A549 (cell line): Measurements from ENCODE around the gene NR4A2. TPM values are rescaled to one million over a fixed set of nuclear protein-coding genes. Genes with fewer than 3 reads are reported as not detected.

Experiments
- ATAC-seq, 2 experiments: fragments of 200-7000 bp in 1 of 2; fragments of >200 bp in 1 of 2; cut with Nextera tagmentation in 1 of 2; cut with Tn5 transposase in 1 of 2; 3 replicates each; pipeline versions ENCODE4 v1.8.0 to v1.9.1; 2018 to 2020; ENCODE audit warnings: mild to moderate bottlenecking in 1 of 2, moderate library complexity in 1 of 2
- CTCF ChIA-PET: fragments of 300-600 bp; sonication (Branson Sonifier 250); formaldehyde crosslinking; extraction: SDS; loops from one replicate; lab custom pipeline; 2021; ENCODE audit warnings: antibody characterized with exemption, inconsistent platforms; lab: Yijun Ruan, JAX
- POLR2A ChIA-PET: fragments of 350-600 bp; formaldehyde crosslinking; extraction: SDS; loops from one replicate; lab custom pipeline; 2021; ENCODE audit warnings: antibody characterized with exemption, inconsistent platforms; lab: Yijun Ruan, JAX
- DNase-seq, 2 experiments: peaks; one replicate each; pipeline versions ENCODE4 v3.0.0 to v3.0.0-alpha.2; 2011 to 2016; ENCODE audit warnings: low read depth in 1 of 2, low spot score in 1 of 2
- FAIRE-seq: peaks from 2 replicates; lab custom pipeline; 2011; peaks lifted over from hg19 to GRCh38; lab: Jason Lieb, UNC
- H3K27ac ChIP-seq, 2 experiments: fragments of >200 bp; sonication (Bioruptor Twin); formaldehyde crosslinking; 3 replicates each; pipeline ENCODE4 v1.5.1; 2016 to 2017
- H3K4me1 ChIP-seq: fragments of >200 bp; sonication (Bioruptor Twin); formaldehyde crosslinking; 3 replicates; pipeline ENCODE4 v1.6.1; 2016
- H3K4me2 ChIP-seq: fragments of >200 bp; sonication (Bioruptor Twin); formaldehyde crosslinking; 3 replicates; pipeline ENCODE4 v1.6.1; 2016
- H3K4me3 ChIP-seq: fragments of >200 bp; sonication (Bioruptor Twin); formaldehyde crosslinking; 3 replicates; pipeline ENCODE4 v1.5.1; 2016
- H3K9me3 ChIP-seq: fragments of >200 bp; sonication (Bioruptor Twin); formaldehyde crosslinking; 3 replicates; pipeline ENCODE4 v1.6.1; 2016
- CBX2 ChIP-seq: fragments of 200-600 bp; sonication (generic); IDR thresholded peaks from 2 replicates; pipeline ENCODE4 v1.6.1; 2016; ENCODE audit warnings: low read depth, mild to moderate bottlenecking, borderline replicate concordance
- CBX8 ChIP-seq: fragments of 200-600 bp; sonication (generic); IDR thresholded peaks from 2 replicates; pipeline ENCODE4 v1.6.1; 2016
- E2F6 ChIP-seq: IDR thresholded peaks from 2 replicates; pipeline ENCODE4 v1.6.1; 2012; ENCODE audit warnings: low read depth, borderline replicate concordance
- EHMT2 ChIP-seq: fragments of 200-600 bp; sonication (generic); IDR thresholded peaks from 2 replicates; pipeline ENCODE4 v1.6.1; 2016; ENCODE audit warnings: antibody characterized with exemption, low read depth, mild to moderate bottlenecking, moderate library complexity
- EP300 ChIP-seq, 2 experiments: fragments of >200 bp; sonication (Bioruptor Twin); formaldehyde crosslinking; IDR thresholded peaks; 2 replicates in 1 of 2; 3 replicates in 1 of 2; pipeline ENCODE4 v1.6.1; 2016 to 2017
- FOSL2 ChIP-seq, 2 experiments: fragments of 450-650 bp in 1 of 2; fragments of >200 bp in 1 of 2; sonication (Bioruptor Twin) in 1 of 2; formaldehyde crosslinking; IDR thresholded peaks; 2 replicates each; pipeline versions ENCODE4 v1.5.0 to v1.6.1; 2016 to 2020; ENCODE audit warnings: mild to moderate bottlenecking in 1 of 2, moderate library complexity in 1 of 2
- FOXS1 ChIP-seq: fragments of 250-450 bp; sonication (Bioruptor Pico); IDR thresholded peaks from 2 replicates; pipeline ENCODE4 v1.5.0; 2020; ENCODE audit warnings: mild to moderate bottlenecking, moderate library complexity
- GATA3 ChIP-seq: IDR thresholded peaks from 2 replicates; pipeline ENCODE4 v1.6.1; 2012; ENCODE audit warnings: borderline replicate concordance
- HEYL ChIP-seq: fragments of 250-450 bp; sonication (Bioruptor Pico); IDR thresholded peaks from 2 replicates; pipeline ENCODE4 v1.8.0; 2021; ENCODE audit warnings: mild to moderate bottlenecking, moderate library complexity
- HOXA7 ChIP-seq: fragments of 250-450 bp; sonication (Bioruptor Pico); IDR thresholded peaks from 2 replicates; pipeline ENCODE4 v1.5.0; 2020; ENCODE audit warnings: mild to moderate bottlenecking, moderate library complexity
- HOXB13 ChIP-seq: fragments of 250-450 bp; sonication (Bioruptor Pico); IDR thresholded peaks from 2 replicates; pipeline ENCODE4 v1.5.0; 2020; ENCODE audit warnings: low read depth, mild to moderate bottlenecking, moderate library complexity
- HOXB5 ChIP-seq: fragments of 250-450 bp; sonication (Bioruptor Pico); IDR thresholded peaks from 2 replicates; pipeline ENCODE4 v1.5.0; 2020; ENCODE audit warnings: mild to moderate bottlenecking, moderate library complexity
- KDM1A ChIP-seq: fragments of 200-600 bp; sonication (generic); IDR thresholded peaks from 2 replicates; pipeline ENCODE4 v1.6.1; 2016; ENCODE audit warnings: low read depth, mild to moderate bottlenecking
- MAFK ChIP-seq: fragments of 450-650 bp; IDR thresholded peaks from 2 replicates; pipeline ENCODE4 v1.6.1; 2014; ENCODE audit not compliant: partially characterized antibody
- MAX ChIP-seq: IDR thresholded peaks from 2 replicates; pipeline ENCODE4 v1.6.1; 2012
- POLR2AphosphoS2 ChIP-seq: conservative IDR thresholded peaks from 2 replicates; pipeline ENCODE4 v1.6.1; 2012; ENCODE audit warnings: low read length, improper control_type of control experiment, inconsistent platforms
- RARB ChIP-seq: fragments of 250-450 bp; sonication (Bioruptor Pico); IDR thresholded peaks from 2 replicates; pipeline ENCODE4 v1.8.0; 2021; ENCODE audit warnings: mild to moderate bottlenecking, moderate library complexity
- REST ChIP-seq: fragments of 200-600 bp; sonication (generic); IDR thresholded peaks from 2 replicates; pipeline ENCODE4 v1.6.1; 2016; ENCODE audit warnings: antibody characterized with exemption, mild to moderate bottlenecking, moderate library complexity
- RNF2 ChIP-seq: fragments of 200-600 bp; sonication (generic); IDR thresholded peaks from 2 replicates; pipeline ENCODE4 v1.6.1; 2016; ENCODE audit warnings: low read depth, mild to moderate bottlenecking, antibody characterized with exemption, moderate library complexity, borderline replicate concordance
- ZFP36 ChIP-seq: fragments of 450-650 bp; IDR thresholded peaks from 2 replicates; pipeline ENCODE4 v1.6.1; 2014; ENCODE audit warnings: borderline replicate concordance; ENCODE audit not compliant: partially characterized antibody
- ZSCAN20 ChIP-seq: fragments of 250-450 bp; sonication (Bioruptor Pico); IDR thresholded peaks from 2 replicates; pipeline ENCODE4 v1.8.0; 2022; ENCODE audit warnings: mild to moderate bottlenecking, moderate library complexity
- WGBS: methylation state at CpG from one replicate; pipeline ENCODE4 v1.1.6; 2017; ENCODE audit errors: missing lambda C conversion rate; 5-methylcytosine and 5-hydroxymethylcytosine counted together
- polyA plus RNA-seq, 4 experiments: library from polyadenylated mRNA; depleted of rRNA in 3 of 4; stranded (reverse); fragments of >200 nt; fragmentation: RNase III in 1 of 4; extraction: RNeasy Plus Mini Kit Qiagen cat#74134 plus additional on column Dnase treatment in 1 of 4; gene quantifications; 2 replicates in 3 of 4; 3 replicates in 1 of 4; pipeline ENCODE4 v1.2.3, GENCODE V29; 2011 to 2017
- TF ChIP-seq, protein P1 (sequence below): fragments of 150-350 bp; IDR thresholded peaks from 2 replicates; pipeline ENCODE4 v1.6.1; 2014; ENCODE audit warnings: low read depth, mild to moderate bottlenecking, low read length

The NR4A2 gene
- polyA plus RNA-seq, 2 of the 4 experiments (the other 2 are of a cell fraction): 2.3 to 9.7 TPM

DNA sequence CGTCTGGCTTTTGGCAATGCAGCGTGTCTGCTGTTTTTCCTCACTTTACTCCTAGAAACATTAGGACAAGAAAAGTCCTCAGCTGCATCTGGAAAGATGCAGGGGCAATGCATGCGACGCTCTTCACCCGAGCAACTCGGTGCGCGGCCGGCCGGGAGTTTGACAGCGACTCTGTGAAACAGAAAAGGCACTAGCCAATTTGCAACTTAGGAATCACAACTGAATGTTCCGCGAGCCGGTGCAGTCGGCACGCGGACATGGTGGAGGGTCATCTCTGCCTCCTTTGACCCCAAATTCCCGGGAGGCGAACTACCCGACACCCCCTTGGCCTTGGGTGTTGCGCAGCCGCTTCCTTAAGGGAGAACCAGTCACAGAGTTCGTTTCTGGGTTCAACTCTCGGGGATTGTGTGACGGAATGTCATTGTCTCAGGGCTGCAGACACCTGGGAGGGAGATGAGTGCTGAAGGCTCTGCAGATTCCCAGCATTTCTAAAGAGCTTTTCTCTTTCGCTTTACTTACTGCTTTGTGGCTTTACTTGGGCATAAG is 9.8 kb downstream of the NR4A2 start:
- CTCF ChIA-PET: interaction anchor here (1.4 kb wide), 1 partner anchor 12 kb away, joined by 4 read pairs; no protein-coding TSS in a partner anchor
- FAIRE-seq (no peak), ATAC-seq (peak in 1 of 2 experiments; percentile 1; a peak in 1 of 6 replicates), DNase-seq (no peak)
- POLR2A ChIA-PET: no interaction called here
- Histone ChIP-seq H3K27ac (no peak overlapping the region), H3K4me3 (no peak overlapping the region), H3K9me3 (no peaks in the 10 kb centered on the region), H3K4me1 (peaks cover 10% of the 10 kb centered on the region; the same call in 2 of the 3 replicates), H3K4me2 (no peak overlapping the region)
- WGBS: 89% methylated on average over 26 of the region's 26 CpGs
- TF ChIP-seq POLR2AphosphoS2 (0 out of 2 replicates have a peak, but pooled peaks have one; percentile 11), GATA3 (no peak), HOXB13 (no peak), HEYL (CRISPR knock-in tag) (no peak)
- TF ChIP-seq, protein P1, sequence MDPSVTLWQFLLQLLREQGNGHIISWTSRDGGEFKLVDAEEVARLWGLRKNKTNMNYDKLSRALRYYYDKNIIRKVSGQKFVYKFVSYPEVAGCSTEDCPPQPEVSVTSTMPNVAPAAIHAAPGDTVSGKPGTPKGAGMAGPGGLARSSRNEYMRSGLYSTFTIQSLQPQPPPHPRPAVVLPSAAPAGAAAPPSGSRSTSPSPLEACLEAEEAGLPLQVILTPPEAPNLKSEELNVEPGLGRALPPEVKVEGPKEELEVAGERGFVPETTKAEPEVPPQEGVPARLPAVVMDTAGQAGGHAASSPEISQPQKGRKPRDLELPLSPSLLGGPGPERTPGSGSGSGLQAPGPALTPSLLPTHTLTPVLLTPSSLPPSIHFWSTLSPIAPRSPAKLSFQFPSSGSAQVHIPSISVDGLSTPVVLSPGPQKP: no peak
- TF ChIP-seq, all 56 proteins: peak for 1

- Histone ChIP-seq H3K4me1 (peaks cover 10% of the 10 kb centered on the region; the same call in 2 of the 3 replicates), H3K27ac (no peak overlapping the region), H3K4me3 (no peak overlapping the region), H3K4me2 (peak overlapping the region; percentile 73; the same call in 2 of the 3 replicates), H3K9me3 (no peaks in the 10 kb centered on the region)
- TF ChIP-seq HOXA7 (CRISPR knock-in tag): 0 out of 2 replicates have a peak, but pooled peaks have one; percentile 39
- no peak for TF ChIP-seq RNF2
- 86% methylated on average over 21 of the region's 21 CpGs for WGBS
- no peak for DNase-seq
- no peak for FAIRE-seq
- peak in 1 of 2 experiments; percentile 7; a peak in 2 of 6 replicates for ATAC-seq
- CTCF ChIA-PET: no interaction called here
- POLR2A ChIA-PET: no interaction called here
These were observed 10.4 kb downstream of the NR4A2 start for GRCh38 chr2:156322051-156322685.

DNA sequence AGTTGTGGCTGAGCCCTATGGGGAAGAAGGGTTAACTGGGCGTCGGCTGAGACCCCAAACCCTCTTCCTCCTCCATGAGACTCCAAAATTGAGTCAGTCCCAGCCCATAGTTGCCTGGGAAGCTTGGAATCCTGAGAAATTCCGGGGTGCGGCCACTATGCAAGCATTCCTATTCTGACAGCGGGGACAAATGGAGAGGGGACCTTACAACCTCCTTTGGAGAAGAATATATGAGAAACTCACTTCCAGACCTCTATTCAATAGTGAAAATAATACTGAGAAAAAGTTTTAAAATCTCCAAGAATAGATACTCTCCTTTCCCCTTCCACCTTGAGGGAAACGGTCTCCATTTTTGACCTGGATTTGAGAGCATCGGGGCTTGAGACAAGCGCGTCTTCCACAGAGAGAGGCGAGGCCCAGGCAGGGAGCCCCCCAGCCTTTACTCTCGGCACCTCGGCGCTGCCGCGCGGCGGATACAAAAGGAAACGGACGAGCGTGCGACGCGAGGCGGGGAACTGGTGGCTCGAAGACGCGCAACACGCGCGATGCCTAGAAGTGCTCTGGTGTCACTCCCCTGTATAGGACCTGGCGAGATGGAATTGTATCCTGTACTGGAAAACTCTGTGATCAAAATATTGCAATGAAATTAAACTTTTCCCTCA is 11.1 kb downstream of the NR4A2 start:
- Histone ChIP-seq H3K4me2 (peak overlapping the region; percentile 73), H3K4me3 (peak overlapping the region; percentile 39), H3K4me1 (peaks cover 10% of the 10 kb centered on the region; the same call in 2 of the 3 replicates)
- ChIA-PET POLR2A (interaction anchor here (0.6 kb wide), 1 partner anchor 87 kb away, joined by 9 read pairs; no protein-coding TSS in a partner anchor), CTCF (interaction anchor here (1.8 kb wide), 1 partner anchor 268 kb away, joined by 5 read pairs; no protein-coding TSS in a partner anchor)
- no peak for DNase-seq
- TF ChIP-seq CBX2 (no peak), REST (no peak), ZFP36 (no peak), RARB (CRISPR knock-in tag) (no peak), EP300 (IDR thresholded peaks at IDR 0.05) (no peak), FOXS1 (CRISPR knock-in tag) (no peak), CBX8 (no peak), HOXB5 (no peak), EHMT2 (no peak), POLR2AphosphoS2 (no peak), ZSCAN20 (CRISPR knock-in tag) (no peak), E2F6 (peak; percentile 69), FOSL2 (IDR thresholded peaks at IDR 0.05) (no peak), FOSL2 (CRISPR knock-in tag; IDR thresholded peaks at IDR 0.05) (no peak), MAFK (no peak), MAX (peak; percentile 54), GATA3 (no peak), KDM1A (no peak)
- TF ChIP-seq, all 56 proteins: peak for 2
- FAIRE-seq: no peak
- H3K27ac ChIP-seq: no peak overlapping the region
- no peaks in the 10 kb centered on the region for H3K9me3 ChIP-seq
- WGBS: 36% methylated on average over 31 of the region's 31 CpGs
- peak; percentile 16 to 42; a peak in 3 of 6 replicates for ATAC-seq
